ENCODE measurements around the gene RAPGEF1. TPM values are rescaled to one million over a fixed set of nuclear protein-coding genes. Genes with fewer than 3 reads are reported as not detected.

RAPGEF1 gene
- total and polyA plus RNA-seq, 7 experiments from 2014 or later = 1.2 to 181 (median 84.8) TPM

GRCh38 chr9:131578731-131579504 is 161.0 kb downstream of the RAPGEF1 start:
- Mint-ChIP-seq H3K4me3 (peak overlapping the region; percentile 29 to 79 (median 72)), H3K27me3 (no peaks in the 10 kb centered on the region), H3K4me1 (peaks cover 18 to 42% (median 26%) of the 10 kb centered on the region in 7 donors), H3K9me3 (no peaks in the 10 kb centered on the region), H3K27ac (peak overlapping the region; percentile 88 to 96 (median 92)), H3K36me3 (peaks cover 4 to 26% (median 14%) of the 10 kb centered on the region in 5 donors)
- DNase-seq (peak; percentile 30 to 69 (median 63)), ATAC-seq (peak; percentile 90)
- Histone ChIP-seq H3K9me3 (ENCODE audit: control insufficient read depth in 2 of 3, low read length in 3 of 3) (no peaks in the 10 kb centered on the region), H3K36me3 (ENCODE audit: control insufficient read depth in 2 of 3, insufficient read depth in 3 of 3, low read length in 3 of 3) (peaks cover 9 to 54% (median 14%) of the 10 kb centered on the region in 3 experiments), H3K4me1 (ENCODE audit: control insufficient read depth in 2 of 2, insufficient read depth in 2 of 2, low read length in 2 of 2) (peaks cover 23 to 26% of the 10 kb centered on the region in 2 donors), H3K27ac (ENCODE audit: low read depth, low read length) (peak overlapping the region; percentile 71), H3K27me3 (ENCODE audit: control insufficient read depth in 2 of 2, insufficient read depth in 2 of 2, low read length in 2 of 2) (no peaks in the 10 kb centered on the region), H3K4me3 (ENCODE audit: low read length) (peak overlapping the region; percentile 34)
- ChIA-PET CTCF (interaction anchor here (0.6 to 1.5 kb wide), 4 partner anchors 12 to 641 kb away, joined by 3 to 10 read pairs (median 4); no protein-coding TSS in a partner anchor), POLR2A (interaction anchor here (0.5 to 1.7 kb wide), 4 partner anchors 22 to 206 kb away, joined by 4 to 6 read pairs (median 4); no protein-coding TSS in a partner anchor)
- intact Hi-C loops (cut with micrococcal nuclease) = loop anchor here (2.0 to 5.0 kb wide), 3 partner anchors 32 to 78 kb away; partner anchors contain the start of gene POMT1 (in 1 of the 2)

- peaks cover 16 to 20% of the 10 kb centered on the region in 2 donors for H3K4me1 ChIP-seq (ENCODE audit: control insufficient read depth in 2 of 2, insufficient read depth in 2 of 2, low read length in 2 of 2)
- peaks cover 15 to 37% (median 24%) of the 10 kb centered on the region in 7 donors for H3K4me1 Mint-ChIP-seq
- no peaks in the 10 kb centered on the region for H3K27me3 ChIP-seq (ENCODE audit: control insufficient read depth in 2 of 2, insufficient read depth in 2 of 2, low read length in 2 of 2)
- POLR2A ChIA-PET = interaction anchor here (0.5 to 1.3 kb wide), 3 partner anchors 23 to 179 kb away, joined by 3 to 6 read pairs (median 3); no protein-coding TSS in a partner anchor
- no peaks in the 10 kb centered on the region for H3K9me3 Mint-ChIP-seq
- peak overlapping the region; percentile 88 to 96 (median 92) for H3K27ac Mint-ChIP-seq
- peak overlapping the region in 8 of 10 donors; percentile 14 to 79 (median 74) for H3K4me3 Mint-ChIP-seq
- ATAC-seq (no peak), DNase-seq (no peak)
- CTCF ChIA-PET = interaction anchor here (0.5 to 1.5 kb wide), 4 partner anchors 13 to 182 kb away, joined by 3 to 10 read pairs (median 4); no protein-coding TSS in a partner anchor
- peaks cover 5 to 45% (median 14%) of the 10 kb centered on the region in 3 experiments for H3K36me3 ChIP-seq (ENCODE audit: control insufficient read depth in 2 of 3, insufficient read depth in 3 of 3, low read length in 3 of 3)
- H3K4me3 ChIP-seq (ENCODE audit: low read length) = no peak overlapping the region
- H3K27me3 Mint-ChIP-seq = no peaks in the 10 kb centered on the region
- H3K36me3 Mint-ChIP-seq = peaks cover 4 to 26% (median 11%) of the 10 kb centered on the region in 5 donors
- intact Hi-C loops (cut with micrococcal nuclease) = loop anchor here (2.0 to 5.0 kb wide), 3 partner anchors 31 to 77 kb away; partner anchors contain the start of gene POMT1 (in 1 of the 2)
- no peaks in the 10 kb centered on the region for H3K9me3 ChIP-seq (ENCODE audit: control insufficient read depth in 2 of 3, low read length in 3 of 3)
- H3K27ac ChIP-seq (ENCODE audit: low read depth, low read length) = peak overlapping the region; percentile 71
Observed at GRCh38 chr9:131578021-131578420, 161.9 kb downstream of the RAPGEF1 start.

GRCh38 chr9:131577005-131578000 is 162.6 kb downstream of the RAPGEF1 start:
- Histone ChIP-seq H3K27me3 (ENCODE audit: control insufficient read depth in 2 of 2, insufficient read depth in 2 of 2, low read length in 2 of 2) (no peaks in the 10 kb centered on the region), H3K36me3 (ENCODE audit: control insufficient read depth in 2 of 3, insufficient read depth in 3 of 3, low read length in 3 of 3) (peaks cover 5 to 38% (median 18%) of the 10 kb centered on the region in 3 experiments), H3K4me3 (ENCODE audit: low read length) (no peak overlapping the region), H3K9me3 (ENCODE audit: control insufficient read depth in 2 of 3, low read length in 3 of 3) (no peaks in the 10 kb centered on the region), H3K4me1 (ENCODE audit: control insufficient read depth in 2 of 2, insufficient read depth in 2 of 2, low read length in 2 of 2) (peaks cover 16 to 20% of the 10 kb centered on the region in 2 donors), H3K27ac (ENCODE audit: low read depth, low read length) (peak overlapping the region; percentile 71)
- ChIA-PET CTCF (interaction anchor here (0.5 to 0.7 kb wide), 3 partner anchors 8 to 180 kb away, joined by 3 to 4 read pairs (median 4); no protein-coding TSS in a partner anchor), POLR2A (interaction anchor here (0.5 to 0.6 kb wide), 3 partner anchors 34 to 421 kb away, joined by 3 to 5 read pairs (median 3); no protein-coding TSS in a partner anchor)
- peak overlapping the region; percentile 56 to 96 (median 90) for H3K27ac Mint-ChIP-seq
- H3K4me1 Mint-ChIP-seq = peaks cover 15 to 35% (median 24%) of the 10 kb centered on the region in 7 donors
- DNase-seq = no peak
- no peaks in the 10 kb centered on the region for H3K27me3 Mint-ChIP-seq
- ATAC-seq = no peak
- peak overlapping the region in 4 of 10 donors; percentile 14 to 79 (median 64) for H3K4me3 Mint-ChIP-seq
- H3K9me3 Mint-ChIP-seq = no peaks in the 10 kb centered on the region
- intact Hi-C loops (cut with micrococcal nuclease) = loop anchor here in 1 of 2 donors (5.0 kb wide), 1 partner anchor 75 kb away; the partner anchor contains the start of gene POMT1
- peaks cover 1 to 27% (median 11%) of the 10 kb centered on the region in 5 donors for H3K36me3 Mint-ChIP-seq

- ChIA-PET CTCF (interaction anchor here (0.5 to 0.7 kb wide), 2 partner anchors 9 to 113 kb away, joined by 3 to 4 read pairs; no protein-coding TSS in a partner anchor), POLR2A (interaction anchor here (0.6 kb wide), 1 partner anchor 420 kb away, joined by 5 read pairs; no protein-coding TSS in a partner anchor)
- Histone ChIP-seq H3K4me3 (ENCODE audit: low read length) (no peak overlapping the region), H3K36me3 (ENCODE audit: control insufficient read depth in 2 of 3, insufficient read depth in 3 of 3, low read length in 3 of 3) (peaks cover 5 to 32% (median 10%) of the 10 kb centered on the region in 3 experiments), H3K4me1 (ENCODE audit: control insufficient read depth in 2 of 2, insufficient read depth in 2 of 2, low read length in 2 of 2) (peaks cover 16 to 20% of the 10 kb centered on the region in 2 donors), H3K27me3 (ENCODE audit: control insufficient read depth in 2 of 2, insufficient read depth in 2 of 2, low read length in 2 of 2) (no peaks in the 10 kb centered on the region), H3K27ac (ENCODE audit: low read depth, low read length) (no peak overlapping the region), H3K9me3 (ENCODE audit: control insufficient read depth in 2 of 3, low read length in 3 of 3) (no peaks in the 10 kb centered on the region)
- H3K36me3 Mint-ChIP-seq = peaks cover 0 to 24% (median 10%) of the 10 kb centered on the region in 5 donors
- intact Hi-C loops (cut with micrococcal nuclease) = loop anchor here in 1 of 2 donors (5.0 kb wide), 1 partner anchor 74 kb away; the partner anchor contains the start of gene POMT1
- H3K27ac Mint-ChIP-seq = peak overlapping the region in 2 of 9 donors; percentile 42 to 83
- ATAC-seq (no peak), DNase-seq (no peak)
- H3K9me3 Mint-ChIP-seq = no peaks in the 10 kb centered on the region
- H3K4me3 Mint-ChIP-seq = no peak overlapping the region
- peaks cover 15 to 26% (median 24%) of the 10 kb centered on the region in 7 donors for H3K4me1 Mint-ChIP-seq
- H3K27me3 Mint-ChIP-seq = no peaks in the 10 kb centered on the region
Observed at GRCh38 chr9:131575946-131576853, 163.7 kb downstream of the RAPGEF1 start.

All from naive thymus-derived CD4-positive, alpha-beta T cell (primary cell).